Measurements from ENCODE around the gene RSRC1. TPM values are rescaled to one million over a fixed set of nuclear protein-coding genes. Genes with fewer than 3 reads are reported as not detected.

RSRC1 gene
- total RNA-seq, 1 donor from 2014 or later: 80.5 TPM

DNA sequence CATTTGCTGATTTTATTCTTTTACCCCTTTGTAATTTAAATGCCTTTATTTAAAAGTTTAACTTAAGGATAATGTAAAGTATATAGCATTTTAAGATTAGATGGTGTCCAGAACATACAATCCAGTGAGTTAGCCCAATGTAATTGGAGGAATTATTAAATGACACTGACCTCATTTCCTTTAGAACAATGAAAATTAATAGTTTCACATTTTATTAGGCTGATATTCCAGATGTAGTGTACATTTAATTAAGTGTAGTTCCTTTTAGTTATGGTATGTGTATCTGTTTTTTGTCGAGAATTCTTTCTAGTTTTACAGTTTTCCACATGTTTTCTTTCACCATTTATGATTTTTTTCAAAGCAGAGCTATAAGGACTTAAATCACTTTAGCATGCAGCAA is 75.8 kb downstream of the RSRC1 start:
- Histone ChIP-seq H3F3A (ENCODE audit: low read depth) (no peaks in the 10 kb centered on the region), H3K27ac (no peak overlapping the region), H3K9ac (no peak overlapping the region), H3K4me1 (no peaks in the 10 kb centered on the region), H3K79me2 (ENCODE audit: low read depth) (no peaks in the 10 kb centered on the region), H3K36me3 (no peaks in the 10 kb centered on the region), H3K4me3 (no peak overlapping the region), H2AFZ (replicated peaks) (no peak overlapping the region), H3K27me3 (no peaks in the 10 kb centered on the region), H3K9me3 (ENCODE audit: low read depth) (no peaks in the 10 kb centered on the region), H3K4me2 (no peak overlapping the region), H4K20me1 (ENCODE audit: low read depth) (peaks cover 3% of the 10 kb centered on the region)
- Mint-ChIP-seq H3K4me1 (peaks cover 9% of the 10 kb centered on the region), H3K9me3 (no peaks in the 10 kb centered on the region), H3K4me3 (no peak overlapping the region), H3K36me3 (no peaks in the 10 kb centered on the region), H3K27me3 (ENCODE audit: insufficient read depth, low read depth) (no peaks in the 10 kb centered on the region), H3K27ac (no peak overlapping the region)
- no peak for DNase-seq (ENCODE audit: low spot score)
- TF ChIP-seq, protein P1, sequence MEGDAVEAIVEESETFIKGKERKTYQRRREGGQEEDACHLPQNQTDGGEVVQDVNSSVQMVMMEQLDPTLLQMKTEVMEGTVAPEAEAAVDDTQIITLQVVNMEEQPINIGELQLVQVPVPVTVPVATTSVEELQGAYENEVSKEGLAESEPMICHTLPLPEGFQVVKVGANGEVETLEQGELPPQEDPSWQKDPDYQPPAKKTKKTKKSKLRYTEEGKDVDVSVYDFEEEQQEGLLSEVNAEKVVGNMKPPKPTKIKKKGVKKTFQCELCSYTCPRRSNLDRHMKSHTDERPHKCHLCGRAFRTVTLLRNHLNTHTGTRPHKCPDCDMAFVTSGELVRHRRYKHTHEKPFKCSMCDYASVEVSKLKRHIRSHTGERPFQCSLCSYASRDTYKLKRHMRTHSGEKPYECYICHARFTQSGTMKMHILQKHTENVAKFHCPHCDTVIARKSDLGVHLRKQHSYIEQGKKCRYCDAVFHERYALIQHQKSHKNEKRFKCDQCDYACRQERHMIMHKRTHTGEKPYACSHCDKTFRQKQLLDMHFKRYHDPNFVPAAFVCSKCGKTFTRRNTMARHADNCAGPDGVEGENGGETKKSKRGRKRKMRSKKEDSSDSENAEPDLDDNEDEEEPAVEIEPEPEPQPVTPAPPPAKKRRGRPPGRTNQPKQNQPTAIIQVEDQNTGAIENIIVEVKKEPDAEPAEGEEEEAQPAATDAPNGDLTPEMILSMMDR (IDR thresholded peaks at IDR 0.05): no peak
- TF ChIP-seq EZH2 (IDR thresholded peaks at IDR 0.05): no peak
- TF ChIP-seq EZH2phosphoT487 (IDR thresholded peaks at IDR 0.05): no peak

DNA sequence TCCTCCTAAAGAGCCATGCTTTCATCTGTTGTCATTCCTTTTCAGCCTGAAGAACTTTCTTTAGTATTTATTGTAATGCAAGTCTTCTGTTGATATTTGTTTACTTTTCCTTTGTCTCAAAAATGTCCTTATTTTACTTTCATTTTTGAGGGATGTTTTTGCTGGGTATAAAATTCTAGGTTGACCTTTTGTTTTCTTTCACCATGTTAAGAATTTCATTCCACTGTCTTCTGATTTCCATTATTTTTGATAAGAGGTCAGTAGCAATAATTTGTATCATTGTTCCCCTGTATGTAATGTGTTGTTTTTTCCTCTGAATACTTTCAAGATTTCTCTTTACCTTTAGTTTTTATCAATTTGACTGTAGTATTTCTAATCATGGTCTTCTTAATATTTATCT is 91.1 kb downstream of the RSRC1 start:
- no peak overlapping the region for H3K4me3 ChIP-seq
- no peak for DNase-seq (ENCODE audit: low spot score)
- H3K36me3 ChIP-seq: peaks cover 10% of the 10 kb centered on the region
- no peaks in the 10 kb centered on the region for H3K4me1 ChIP-seq
- H3K9me3 ChIP-seq (ENCODE audit: low read depth): no peaks in the 10 kb centered on the region
- no peaks in the 10 kb centered on the region for H4K20me1 ChIP-seq (ENCODE audit: low read depth)
- Mint-ChIP-seq H3K4me3 (no peak overlapping the region), H3K4me1 (no peaks in the 10 kb centered on the region), H3K27me3 (ENCODE audit: insufficient read depth, low read depth) (no peaks in the 10 kb centered on the region), H3K9me3 (peaks cover 40% of the 10 kb centered on the region), H3K27ac (no peak overlapping the region), H3K36me3 (peaks cover 4% of the 10 kb centered on the region)
- H2AFZ ChIP-seq (replicated peaks): no peak overlapping the region
- H3K4me2 ChIP-seq: no peak overlapping the region
- H3K27me3 ChIP-seq: no peaks in the 10 kb centered on the region
- H3K9ac ChIP-seq: no peak overlapping the region
- TF ChIP-seq EZH2 (IDR thresholded peaks at IDR 0.05) (no peak), EZH2phosphoT487 (IDR thresholded peaks at IDR 0.05) (no peak)
- TF ChIP-seq, protein P1 (IDR thresholded peaks at IDR 0.05): no peak
- H3F3A ChIP-seq (ENCODE audit: low read depth): no peaks in the 10 kb centered on the region
- no peak overlapping the region for H3K27ac ChIP-seq
- H3K79me2 ChIP-seq (ENCODE audit: low read depth): no peaks in the 10 kb centered on the region

DNA sequence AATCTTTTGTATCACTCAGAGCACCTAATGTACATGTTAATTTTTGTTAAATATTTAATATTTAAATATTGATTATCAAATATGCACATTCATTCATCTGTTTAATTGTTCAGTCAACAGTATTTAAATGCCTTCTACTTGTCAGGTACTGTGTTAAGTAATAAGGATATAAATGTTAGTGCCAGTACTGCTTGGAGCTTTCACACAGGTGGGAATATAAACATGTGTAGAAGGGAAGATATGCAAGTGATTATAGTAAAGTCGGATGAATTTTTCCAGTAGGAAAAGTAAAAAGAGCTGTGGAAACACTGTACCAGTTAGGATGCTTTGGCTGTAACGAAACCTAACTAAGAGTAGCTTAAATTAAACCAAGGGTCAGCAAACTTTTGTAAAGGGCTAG is 95.4 kb downstream of the RSRC1 start:
- H3K27ac ChIP-seq: no peak overlapping the region
- no peaks in the 10 kb centered on the region for H3K4me1 ChIP-seq
- Mint-ChIP-seq H3K4me1 (no peaks in the 10 kb centered on the region), H3K27ac (no peak overlapping the region), H3K36me3 (peaks cover 2% of the 10 kb centered on the region), H3K27me3 (ENCODE audit: insufficient read depth, low read depth) (no peaks in the 10 kb centered on the region), H3K4me3 (no peak overlapping the region), H3K9me3 (peaks cover 14% of the 10 kb centered on the region)
- no peak overlapping the region for H3K4me2 ChIP-seq
- H3K79me2 ChIP-seq (ENCODE audit: low read depth): no peaks in the 10 kb centered on the region
- DNase-seq (ENCODE audit: low spot score): no peak
- no peaks in the 10 kb centered on the region for H3K9me3 ChIP-seq (ENCODE audit: low read depth)
- TF ChIP-seq EZH2phosphoT487 (IDR thresholded peaks at IDR 0.05): no peak
- TF ChIP-seq, protein P1 (IDR thresholded peaks at IDR 0.05): no peak
- TF ChIP-seq EZH2 (IDR thresholded peaks at IDR 0.05): no peak
- H3K4me3 ChIP-seq: no peak overlapping the region
- no peak overlapping the region for H2AFZ ChIP-seq (replicated peaks)
- no peaks in the 10 kb centered on the region for H3F3A ChIP-seq (ENCODE audit: low read depth)
- no peaks in the 10 kb centered on the region for H4K20me1 ChIP-seq (ENCODE audit: low read depth)
- H3K9ac ChIP-seq: no peak overlapping the region
- H3K27me3 ChIP-seq: no peaks in the 10 kb centered on the region
- H3K36me3 ChIP-seq: peaks cover 9% of the 10 kb centered on the region

Measured in neural progenitor cell (in vitro differentiated cells).